Adrenal gland (tissue), 12 donors: ENCODE measurements around the gene CCDC102A. TPM values are rescaled to one million over a fixed set of nuclear protein-coding genes. Genes with fewer than 3 reads are reported as not detected.

Experiments
- DNase-seq, 7 donors: peaks; one replicate each; pipeline ENCODE4 v3.0.0-alpha.2; 2019 to 2020
- H3K27ac ChIP-seq, 5 donors: fragments of 200-600 bp; sonication (generic) in 4 of 5; 1 replicate in 3 of 5; 2 replicates in 2 of 5; pipeline versions ENCODE4 v1.5.1 to v1.8.0; 2016 to 2020; ENCODE audit warnings: mild to moderate bottlenecking in 1 of 5
- H3K27me3 ChIP-seq: fragments of 200-600 bp; 2 replicates; pipeline ENCODE4 v1.8.0; 2021
- H3K36me3 ChIP-seq, 2 donors: fragments of 200-600 bp; replicated peaks in 1 of 2; 1 replicate in 1 of 2; 2 replicates in 1 of 2; pipeline versions ENCODE4 v1.5.1 to v1.8.0; 2018 to 2022
- H3K4me1 ChIP-seq, 2 donors: fragments of 200-600 bp; replicated peaks in 1 of 2; 1 replicate in 1 of 2; 2 replicates in 1 of 2; pipeline versions ENCODE4 v1.5.1 to v1.8.0; 2018 to 2021
- H3K4me3 ChIP-seq, 4 donors: fragments of 200-600 bp; sonication (generic) in 3 of 4; one replicate each; pipeline ENCODE4 v1.5.1; 2016 to 2018
- H3K9me3 ChIP-seq, 3 donors: fragments of 200-600 bp; sonication (generic) in 1 of 3; replicated peaks in 1 of 3; 1 replicate in 2 of 3; 2 replicates in 1 of 3; pipeline versions ENCODE4 v1.5.1 to v1.8.0; 2016 to 2021
- CTCF ChIP-seq, 6 experiments: fragments of 450-650 bp in 4 of 6; fragments of 200-600 bp in 2 of 6; sonication (generic) in 1 of 6; IDR thresholded peaks; 1 replicate in 5 of 6; 2 replicates in 1 of 6; pipeline versions ENCODE4 v1.5.1 to v1.8.0; 2016 to 2021; ENCODE audit warnings: antibody characterized with exemption in 6 of 6, mild to moderate bottlenecking in 2 of 6, moderate library complexity in 1 of 6
- POLR2A ChIP-seq, 2 donors: fragments of 450-650 bp; IDR thresholded peaks; one replicate each; pipeline ENCODE4 v1.6.1; 2017; ENCODE audit warnings: antibody characterized with exemption in 2 of 2, mild to moderate bottlenecking in 2 of 2, moderate library complexity in 1 of 2
- WGBS, 4 donors: extraction: QIAGEN DNeasy Blood & Tissue Kit in 2 of 4; methylation state at CpG; one replicate each; pipeline versions ENCODE4 v1.1.5 to v1.1.7; 2013 to 2017; 5-methylcytosine and 5-hydroxymethylcytosine counted together
- intact Hi-C, 2 donors: fragments of 100-400 bp; cut with DNase I; formaldehyde crosslinking; loops; one replicate each; pipeline versions ENCODE4 v1.14.1 to v1.15.0; 2022 to 2023
- polyA plus RNA-seq, 3 donors: library from polyadenylated mRNA; stranded (reverse); fragments of 200-250 nt in 2 of 3; fragments of 350-450 nt in 1 of 3; fragmentation: Illumina TruSeq in 1 of 3; extraction: RNeasy Lipid Tissue Mini Kit (QIAGEN cat#74804) in 1 of 3; gene quantifications; one replicate each; pipeline ENCODE4 v1.2.3, GENCODE V29; 2013 to 2014
- total RNA-seq, 9 donors: library from RNA; depleted of rRNA in 4 of 9; stranded (reverse); fragments of >200 nt in 4 of 9; fragments of 120-200 nt in 1 of 9; fragmentation: NEBNext Ultra II Directional in 1 of 9; extraction: Animal tissue kit (Norgen Biotek cat#: 25700) in 1 of 9; gene quantifications; one replicate each; pipeline versions ENCODE4 v1.1.0 to v1.2.4, GENCODE V29; 2013 to 2023
- donor health status: healthy with polysubstance abuse.
- donor health status: Bipolar disorder and iron deficiency.
- donor health status: DM: yes; HTN: yes; CAD: no.
- donor health status: DM: no; HTN: no; CAD: no.
- donor health status: DM: no; HTN: no; CAD: no.
- donor health status: DM: yes; HTN: yes; CAD: no.

The CCDC102A gene
- total and polyA plus RNA-seq, 12 donors = 1.6 to 23.6 (median 8.9) TPM

GRCh38 chr16:57518520-57518919, 17.9 kb downstream of the CCDC102A start:
- intact Hi-C loops = loop anchor here (2.0 to 10.0 kb wide), 5 partner anchors 41 to 216 kb away; no protein-coding TSS in a partner anchor
- 88 to 90% (median 89%) methylated on average over 7 to 13 of the region's 13 CpGs for WGBS, 4 donors

GRCh38 chr16:57517397-57518367, 18.7 kb downstream of the CCDC102A start:
- intact Hi-C loops = loop anchor here (2.0 to 10.0 kb wide), 5 partner anchors 40 to 215 kb away; no protein-coding TSS in a partner anchor
- Histone ChIP-seq H3K27me3 (no peaks in the 10 kb centered on the region), H3K4me1 (no peaks in the 10 kb centered on the region), H3K4me3 (no peak overlapping the region), H3K27ac (no peak overlapping the region), H3K9me3 (no peaks in the 10 kb centered on the region), H3K36me3 (peaks cover 0 to 14% of the 10 kb centered on the region in 2 donors)
- no peak for DNase-seq
- 88 to 95% (median 90%) methylated on average over 19 to 31 of the region's 31 CpGs for WGBS, 4 donors
- TF ChIP-seq POLR2A (IDR thresholded peaks at IDR 0.05) = no peak
- no peak for TF ChIP-seq CTCF (IDR thresholded peaks at IDR 0.05)

More at GRCh38 chr16:57518520-57518919, 17.9 kb downstream of the CCDC102A start:
- DNase-seq = no peak
- peaks cover 0 to 14% of the 10 kb centered on the region in 2 donors for H3K36me3 ChIP-seq
- no peak overlapping the region for H3K4me3 ChIP-seq
- H3K4me1 ChIP-seq = no peaks in the 10 kb centered on the region
- TF ChIP-seq POLR2A (IDR thresholded peaks at IDR 0.05) (no peak), CTCF (IDR thresholded peaks at IDR 0.05) (no peak)
- no peak overlapping the region for H3K27ac ChIP-seq
- no peaks in the 10 kb centered on the region for H3K9me3 ChIP-seq
- no peaks in the 10 kb centered on the region for H3K27me3 ChIP-seq

GRCh38 chr16:57516773-57517172, 19.6 kb downstream of the CCDC102A start:
- H3K9me3 ChIP-seq = no peaks in the 10 kb centered on the region
- H3K4me3 ChIP-seq = no peak overlapping the region
- intact Hi-C loops = loop anchor here (5.0 to 10.0 kb wide), 4 partner anchors 39 to 214 kb away; no protein-coding TSS in a partner anchor
- no peak for DNase-seq
- no peaks in the 10 kb centered on the region for H3K4me1 ChIP-seq
- no peak overlapping the region for H3K27ac ChIP-seq
- no peaks in the 10 kb centered on the region for H3K27me3 ChIP-seq
- TF ChIP-seq CTCF (IDR thresholded peaks at IDR 0.05) = no peak
- TF ChIP-seq POLR2A (IDR thresholded peaks at IDR 0.05) = no peak
- WGBS, 4 donors = 91 to 99% (median 92%) methylated on average over 3 of the region's 3 CpGs
- H3K36me3 ChIP-seq = peaks cover 0 to 14% of the 10 kb centered on the region in 2 donors

GRCh38 chr16:57516176-57516725, 20.1 kb downstream of the CCDC102A start:
- no peaks in the 10 kb centered on the region for H3K27me3 ChIP-seq
- peaks cover 0 to 14% of the 10 kb centered on the region in 2 donors for H3K36me3 ChIP-seq
- no peaks in the 10 kb centered on the region for H3K4me1 ChIP-seq
- H3K9me3 ChIP-seq = no peaks in the 10 kb centered on the region
- intact Hi-C loops = loop anchor here (5.0 to 10.0 kb wide), 4 partner anchors 39 to 214 kb away; no protein-coding TSS in a partner anchor
- TF ChIP-seq POLR2A (IDR thresholded peaks at IDR 0.05) (no peak), CTCF (IDR thresholded peaks at IDR 0.05) (no peak)
- no peak overlapping the region for H3K27ac ChIP-seq
- 84 to 88% (median 86%) methylated on average over 10 of the region's 10 CpGs for WGBS, 4 donors
- no peak for DNase-seq
- H3K4me3 ChIP-seq = no peak overlapping the region
